GF-D8 (cell line): Measurements from ENCODE around the gene THSD4.

Source experiments
- DNase-seq: peaks from one replicate; lab custom pipeline; 2025; lab: John Stamatoyannopoulos, UW

Gene THSD4

GRCh38 chr15:71810256-71811035 is 695.2 kb downstream of the THSD4 start, which contains the start of gene NR2E3:
NR2E3 (plus strand) TSS chr15:71810554; CDS start chr15:71810744, 190 bp downstream.
- DNase-seq = no peak

DNA sequence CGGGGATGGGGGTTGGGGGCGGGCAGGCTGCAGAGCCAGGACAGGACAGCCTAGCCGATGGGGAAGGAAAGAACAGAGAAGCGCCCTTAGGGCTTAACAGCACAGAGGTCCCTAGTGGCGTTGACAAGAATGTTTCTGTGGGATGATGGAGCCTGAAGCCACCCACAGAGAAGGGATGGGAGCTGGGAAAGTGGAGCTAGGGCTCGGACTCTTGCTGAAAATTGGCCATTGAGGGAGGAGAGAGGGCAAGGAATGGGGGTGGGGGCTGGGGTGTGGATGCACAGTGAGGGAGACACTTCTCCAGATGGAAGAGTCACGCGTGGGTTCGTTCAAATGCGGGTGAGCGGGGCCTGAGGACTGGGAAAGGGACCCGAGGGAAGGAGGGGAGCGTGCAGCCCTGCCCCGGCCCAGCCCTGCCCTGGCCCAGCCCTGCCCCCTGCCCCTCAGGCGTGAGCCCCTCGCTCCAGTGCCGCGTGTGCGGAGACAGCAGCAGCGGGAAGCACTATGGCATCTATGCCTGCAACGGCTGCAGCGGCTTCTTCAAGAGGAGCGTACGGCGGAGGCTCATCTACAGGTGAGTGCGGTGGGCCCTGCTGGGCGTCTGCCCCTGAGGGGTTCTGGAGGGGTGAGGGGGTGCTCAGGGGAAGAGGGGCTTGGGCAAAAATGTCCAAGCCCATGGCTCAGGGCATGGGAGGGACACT is 695.9 kb downstream of the THSD4 start:
- DNase-seq = no peak

- DNase-seq = no peak
These were observed 696.8 kb downstream of the THSD4 start for GRCh38 chr15:71811752-71812735.

DNA sequence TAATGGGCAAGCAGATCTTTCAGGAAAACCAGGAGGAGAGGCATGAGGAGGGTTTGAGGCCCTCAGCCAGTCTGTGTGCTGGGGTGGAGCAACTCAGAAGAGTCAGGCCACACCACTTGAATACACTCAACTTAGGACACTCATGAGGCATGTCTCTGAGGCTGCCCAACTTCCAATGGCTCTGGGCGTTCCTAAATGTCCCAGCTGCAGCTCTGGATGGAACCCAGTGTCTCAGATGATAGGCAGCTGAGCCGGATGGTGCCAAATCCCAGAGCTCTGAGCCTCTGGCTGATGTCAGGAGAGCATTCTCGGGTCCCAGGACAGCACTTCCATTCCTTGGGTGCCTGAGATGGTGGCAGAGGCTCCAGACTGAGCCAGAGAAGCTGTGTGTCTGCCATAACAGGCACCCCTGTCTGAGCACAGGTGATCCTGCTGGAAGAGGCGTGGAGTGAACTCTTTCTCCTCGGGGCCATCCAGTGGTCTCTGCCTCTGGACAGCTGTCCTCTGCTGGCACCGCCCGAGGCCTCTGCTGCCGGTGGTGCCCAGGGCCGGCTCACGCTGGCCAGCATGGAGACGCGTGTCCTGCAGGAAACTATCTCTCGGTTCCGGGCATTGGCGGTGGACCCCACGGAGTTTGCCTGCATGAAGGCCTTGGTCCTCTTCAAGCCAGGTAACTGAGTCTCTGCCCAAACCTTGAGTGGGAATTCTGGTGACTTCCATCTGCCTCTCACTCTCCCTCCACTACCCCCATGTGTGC is 697.9 kb downstream of the THSD4 start:
- no peak for DNase-seq

DNA sequence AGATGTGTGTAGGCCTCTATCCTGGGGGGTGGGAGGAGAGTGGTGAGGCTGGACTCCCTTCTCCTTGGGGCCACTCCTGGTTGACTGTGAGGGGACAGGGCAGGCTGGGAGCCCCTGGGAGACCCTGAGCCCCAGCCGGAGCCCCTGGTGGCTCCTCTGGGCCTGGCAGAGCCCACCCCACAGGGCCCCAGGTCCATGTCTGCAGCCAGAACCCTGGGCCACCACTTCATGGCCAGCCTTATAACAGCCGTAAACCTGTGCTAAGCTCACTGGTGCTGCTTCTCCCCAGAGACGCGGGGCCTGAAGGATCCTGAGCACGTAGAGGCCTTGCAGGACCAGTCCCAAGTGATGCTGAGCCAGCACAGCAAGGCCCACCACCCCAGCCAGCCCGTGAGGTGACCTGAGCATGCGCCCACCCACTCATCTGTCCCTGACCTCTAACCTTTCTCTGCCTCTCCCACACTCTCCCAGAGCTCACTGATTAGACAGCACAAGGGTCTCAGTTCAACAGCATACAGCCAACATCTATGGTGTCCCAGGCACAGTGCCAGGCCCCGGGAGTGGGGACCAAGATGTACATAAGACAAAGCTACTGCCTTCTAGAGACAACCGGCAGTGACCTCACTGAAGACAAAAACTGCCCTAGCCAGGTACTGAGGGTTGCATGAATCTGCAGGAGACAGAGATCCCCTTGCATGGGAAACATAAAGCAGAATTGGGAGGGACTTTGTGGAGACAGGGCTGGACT is 698.6 kb downstream of the THSD4 start:
- no peak for DNase-seq

DNA sequence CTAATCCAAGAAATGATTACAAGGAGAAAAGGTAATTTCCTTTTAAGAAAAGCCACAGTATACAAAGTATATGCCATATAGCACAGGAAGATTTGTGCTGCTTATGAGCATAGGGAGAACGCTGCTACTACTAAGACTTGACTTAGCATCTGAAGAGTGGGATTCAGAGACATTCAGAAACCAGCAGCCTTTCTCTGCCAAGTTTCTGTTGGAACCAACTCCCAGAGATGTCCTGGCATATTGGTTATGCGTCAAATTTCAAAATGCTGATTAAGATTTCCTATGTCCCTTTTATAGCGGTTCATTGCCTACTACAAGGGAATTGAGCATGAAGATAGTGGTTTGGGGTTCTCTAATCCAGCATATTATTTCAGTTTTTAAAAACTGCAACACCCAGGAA is 700.0 kb downstream of the THSD4 start:
- no peak for DNase-seq

- DNase-seq = no peak
These were observed 702.1 kb downstream of the THSD4 start for GRCh38 chr15:71817351-71817750.

DNA sequence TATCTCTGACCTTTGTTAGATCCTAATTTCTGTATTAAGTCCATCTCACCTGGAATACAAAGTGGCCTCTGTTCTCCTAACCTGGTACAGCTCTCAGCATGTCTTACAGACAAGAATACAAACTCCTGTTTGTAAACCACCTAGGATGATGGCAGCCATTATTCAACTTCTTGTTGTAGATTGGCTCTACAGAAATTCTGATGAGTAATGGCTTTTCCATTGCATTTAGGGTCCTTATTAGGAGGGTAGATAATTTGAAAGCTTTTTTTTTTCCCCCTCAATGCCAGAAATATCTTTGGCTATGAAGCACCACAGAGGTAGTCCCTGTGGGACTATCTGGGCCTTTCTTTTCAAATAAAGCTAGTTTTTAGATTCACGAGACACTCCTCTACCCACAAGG is 704.9 kb downstream of the THSD4 start:
- no peak for DNase-seq

DNA sequence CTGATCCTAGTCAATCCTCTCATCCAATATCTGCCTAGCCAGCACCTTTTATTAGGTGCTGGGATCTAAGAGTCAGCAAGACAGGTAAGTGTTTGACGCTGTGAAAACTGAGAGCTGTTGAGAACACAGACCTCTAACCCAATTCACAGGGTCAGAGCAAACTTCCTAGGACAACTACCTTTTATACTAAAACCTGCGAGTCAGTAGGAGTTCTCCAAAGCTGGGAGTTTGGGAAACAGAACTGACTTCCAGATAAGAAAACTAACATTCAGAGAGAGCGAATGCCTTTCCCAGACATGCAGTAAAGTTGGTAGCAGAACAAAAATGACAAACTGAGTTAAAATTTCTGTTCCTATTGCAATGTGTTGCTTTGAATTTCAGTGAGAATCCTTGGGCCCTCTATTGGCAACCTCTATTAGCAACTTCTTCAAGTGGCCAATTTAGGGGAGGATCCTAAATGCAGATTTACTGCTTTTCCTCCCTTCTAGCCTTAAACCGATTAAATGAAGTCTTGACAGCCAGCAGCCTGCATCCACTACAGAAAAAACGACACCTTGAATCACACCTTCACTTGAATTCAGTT is 706.4 kb downstream of the THSD4 start:
- no peak for DNase-seq

GRCh38 chr15:71822890-71823630 is 707.8 kb downstream of the THSD4 start:
- DNase-seq = no peak

- no peak for DNase-seq
These were observed 708.5 kb downstream of the THSD4 start for GRCh38 chr15:71823801-71824200.

DNA sequence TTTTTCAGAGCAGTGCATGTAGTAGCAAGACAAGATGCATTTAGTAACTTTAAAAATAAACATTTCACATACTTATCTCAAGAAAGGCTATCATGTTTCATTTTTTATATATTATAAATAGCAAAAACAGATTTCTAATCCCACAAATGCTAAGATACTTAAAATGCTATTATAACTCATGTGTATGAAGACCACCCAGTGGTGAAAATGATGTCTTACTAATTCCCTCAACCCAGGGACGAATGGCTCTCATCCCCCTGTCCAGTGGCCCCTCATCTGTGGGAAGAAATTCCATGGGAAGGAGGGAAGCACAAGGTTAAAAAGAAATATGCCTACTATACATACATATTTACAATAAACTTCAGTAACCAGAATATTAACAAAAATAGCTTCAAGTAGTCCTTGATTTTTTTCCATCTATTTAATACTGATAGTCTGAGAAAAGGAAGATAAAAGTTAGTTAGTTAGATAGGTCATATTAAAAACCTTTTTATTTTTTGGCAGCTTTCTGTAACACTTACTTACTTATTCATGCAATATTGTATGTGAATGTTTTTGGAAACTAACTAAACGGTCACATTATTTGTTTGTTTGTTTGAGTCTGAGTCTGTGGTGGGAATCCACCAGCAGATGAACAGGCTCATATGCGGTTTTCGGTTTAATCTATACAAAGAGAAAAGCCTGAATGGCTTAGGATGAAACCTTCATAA is 709.9 kb downstream of the THSD4 start:
- DNase-seq = no peak

DNA sequence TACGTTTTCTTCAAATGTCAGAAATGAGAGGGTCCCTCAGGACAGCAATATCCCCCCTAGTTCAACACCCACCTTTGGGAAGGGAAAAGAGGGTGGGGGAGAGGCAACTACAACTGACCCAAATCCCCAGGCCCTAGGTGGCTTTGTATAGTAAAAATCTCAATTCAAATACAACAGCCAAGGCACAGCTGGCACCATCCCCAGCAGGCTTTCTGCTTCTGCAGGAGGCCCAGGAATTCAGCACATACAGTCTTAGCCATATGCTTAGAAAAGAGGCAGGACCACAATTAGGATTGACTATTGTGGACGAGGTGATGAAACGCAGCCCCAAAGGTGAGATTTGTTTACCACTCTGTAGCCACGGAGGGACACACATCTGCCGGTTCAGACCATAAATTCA is 710.9 kb downstream of the THSD4 start:
- DNase-seq = no peak

DNA sequence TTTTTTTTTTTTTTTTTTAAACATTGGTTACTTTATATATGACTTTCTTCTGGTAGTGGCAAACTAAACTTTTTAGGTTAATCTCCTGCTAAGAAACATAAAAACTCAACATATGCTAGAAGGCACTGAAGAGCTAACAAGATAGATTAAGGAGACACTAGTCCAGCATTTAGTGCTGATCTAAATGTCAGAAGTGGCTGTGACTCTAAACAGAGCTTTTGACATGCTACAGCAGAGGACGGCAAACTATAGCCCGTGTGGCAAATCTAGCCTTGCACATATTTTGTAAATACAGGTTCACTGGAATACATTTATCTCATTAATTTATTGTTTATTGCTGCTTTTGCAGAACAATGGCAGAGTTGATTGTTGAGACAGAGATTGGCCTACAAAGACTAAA is 715.7 kb downstream of the THSD4 start:
- no peak for DNase-seq
